Measurements from ENCODE around the gene C19orf44.

The C19orf44 gene

DNA sequence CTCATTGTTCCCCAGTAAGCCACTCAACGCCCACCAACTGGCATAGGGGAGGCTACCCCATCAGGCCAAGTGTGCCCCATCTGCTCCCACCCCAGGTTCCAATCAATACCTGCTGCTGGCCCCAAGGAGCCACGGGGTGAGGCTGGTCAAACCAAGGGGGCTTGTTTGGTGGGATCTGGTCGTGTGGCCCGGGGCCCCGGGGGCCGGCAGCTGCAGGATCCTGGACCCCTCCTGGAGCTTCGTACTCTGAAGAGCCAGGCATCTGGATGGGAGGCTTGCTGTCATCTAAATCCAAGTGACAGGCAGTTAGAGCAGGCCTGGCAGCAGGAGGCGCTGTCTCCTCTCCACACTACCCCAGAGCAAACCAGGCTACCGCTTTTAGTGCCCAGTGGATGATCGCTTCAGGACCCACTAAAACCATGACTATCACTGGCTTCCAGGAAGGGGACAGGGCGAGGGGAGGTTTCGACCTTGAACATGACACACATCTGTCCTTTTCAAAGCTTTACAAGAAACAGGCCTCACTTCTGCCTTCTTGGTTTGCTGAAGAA lies 31.9 kb downstream of the C19orf44 start:
- TF ChIP-seq, protein P1, sequence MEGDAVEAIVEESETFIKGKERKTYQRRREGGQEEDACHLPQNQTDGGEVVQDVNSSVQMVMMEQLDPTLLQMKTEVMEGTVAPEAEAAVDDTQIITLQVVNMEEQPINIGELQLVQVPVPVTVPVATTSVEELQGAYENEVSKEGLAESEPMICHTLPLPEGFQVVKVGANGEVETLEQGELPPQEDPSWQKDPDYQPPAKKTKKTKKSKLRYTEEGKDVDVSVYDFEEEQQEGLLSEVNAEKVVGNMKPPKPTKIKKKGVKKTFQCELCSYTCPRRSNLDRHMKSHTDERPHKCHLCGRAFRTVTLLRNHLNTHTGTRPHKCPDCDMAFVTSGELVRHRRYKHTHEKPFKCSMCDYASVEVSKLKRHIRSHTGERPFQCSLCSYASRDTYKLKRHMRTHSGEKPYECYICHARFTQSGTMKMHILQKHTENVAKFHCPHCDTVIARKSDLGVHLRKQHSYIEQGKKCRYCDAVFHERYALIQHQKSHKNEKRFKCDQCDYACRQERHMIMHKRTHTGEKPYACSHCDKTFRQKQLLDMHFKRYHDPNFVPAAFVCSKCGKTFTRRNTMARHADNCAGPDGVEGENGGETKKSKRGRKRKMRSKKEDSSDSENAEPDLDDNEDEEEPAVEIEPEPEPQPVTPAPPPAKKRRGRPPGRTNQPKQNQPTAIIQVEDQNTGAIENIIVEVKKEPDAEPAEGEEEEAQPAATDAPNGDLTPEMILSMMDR (IDR thresholded peaks at IDR 0.05; ENCODE audit: borderline replicate concordance, control extremely low read depth, extremely low read depth, insufficient read depth, missing control alignments) = peak; percentile 33
- in situ Hi-C loops (cut with MboI; ENCODE audit: low sequenced_read_pairs, unreplicated experiment) = no loop called here
- no peak for DNase-seq (ENCODE audit: low spot score)

DNA sequence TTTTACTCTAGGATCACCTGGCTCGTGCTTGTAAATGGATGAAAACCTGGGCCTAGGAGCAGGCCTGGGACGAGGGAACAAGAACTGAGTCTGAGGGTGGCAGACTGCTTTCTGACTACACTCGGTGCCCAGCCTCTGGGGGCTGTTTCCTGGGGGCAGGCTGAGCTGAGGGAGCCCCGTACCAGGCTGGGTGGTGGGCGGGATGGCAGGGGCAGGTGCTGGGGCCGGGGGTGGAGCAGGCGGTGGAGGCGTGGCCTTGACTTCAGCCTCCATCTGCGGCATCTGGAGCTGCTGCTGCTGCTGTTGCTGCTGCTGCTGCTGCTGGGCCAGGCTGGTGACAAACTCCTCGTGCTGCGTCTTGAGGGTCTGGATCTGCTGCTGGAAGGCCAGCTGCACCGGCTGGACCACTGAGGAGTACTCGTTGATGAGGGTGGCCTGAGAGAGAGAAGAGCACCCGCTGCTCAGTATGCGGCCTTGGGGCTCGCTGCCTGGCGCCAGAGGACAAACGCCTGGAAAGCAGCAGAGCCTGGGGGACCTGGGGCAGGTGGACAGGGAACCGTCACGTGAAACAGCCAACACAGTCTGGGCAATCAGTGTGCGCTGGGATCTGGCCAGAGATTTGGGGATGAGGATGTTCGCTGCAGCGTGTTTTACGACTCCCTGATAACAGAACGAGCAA lies 33.4 kb downstream of the C19orf44 start:
- TF ChIP-seq, protein P1 (IDR thresholded peaks at IDR 0.05; ENCODE audit: borderline replicate concordance, control extremely low read depth, extremely low read depth, insufficient read depth, missing control alignments) = no peak
- no peak for DNase-seq (ENCODE audit: low spot score)
- in situ Hi-C loops (cut with MboI; ENCODE audit: low sequenced_read_pairs, unreplicated experiment) = no loop called here

DNA sequence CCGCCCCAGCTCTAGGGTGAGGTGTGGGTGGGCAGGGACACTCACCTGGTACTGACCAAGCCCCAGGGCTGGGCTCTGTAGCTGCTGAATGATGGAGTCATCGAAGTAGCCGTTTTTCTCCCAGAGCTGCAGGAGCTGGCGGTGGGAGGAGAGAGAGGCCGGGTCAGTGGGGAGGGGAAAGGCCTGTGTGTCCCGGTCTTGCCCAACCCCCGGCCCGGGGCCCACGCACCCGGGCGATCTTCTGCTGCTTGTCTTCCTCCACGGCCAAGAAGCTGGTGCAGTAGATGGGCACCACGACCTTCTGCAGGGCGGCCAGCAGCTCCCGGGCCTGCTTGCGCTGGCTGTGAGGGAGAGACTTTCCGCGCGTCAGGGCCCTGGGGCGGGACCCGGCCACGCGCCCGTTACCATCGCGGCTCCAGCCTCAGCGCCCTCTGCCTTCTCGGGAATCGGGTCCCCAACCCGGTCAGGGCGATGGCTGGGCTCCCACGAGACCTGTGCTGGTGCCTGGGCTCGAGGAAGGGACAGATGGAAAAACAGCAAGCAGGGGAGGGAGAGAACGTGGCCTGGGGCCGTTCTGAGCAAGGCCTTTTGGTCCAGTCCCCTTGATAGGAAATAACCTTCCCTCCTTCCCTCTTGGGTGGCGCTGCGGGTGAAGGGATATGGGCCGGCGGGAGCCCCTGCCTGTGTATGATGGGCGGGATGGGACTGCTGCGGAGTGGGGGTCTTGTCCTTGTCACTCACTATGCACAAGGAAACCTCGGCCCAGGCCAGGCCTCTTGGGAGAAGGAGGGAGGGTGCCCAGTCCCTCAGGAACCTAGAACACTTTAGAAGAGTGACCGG lies 34.6 kb downstream of the C19orf44 start:
- DNase-seq (ENCODE audit: low spot score) = no peak
- TF ChIP-seq, protein P1 (IDR thresholded peaks at IDR 0.05; ENCODE audit: borderline replicate concordance, control extremely low read depth, extremely low read depth, insufficient read depth, missing control alignments) = no peak
- in situ Hi-C loops (cut with MboI; ENCODE audit: low sequenced_read_pairs, unreplicated experiment) = no loop called here

DNA sequence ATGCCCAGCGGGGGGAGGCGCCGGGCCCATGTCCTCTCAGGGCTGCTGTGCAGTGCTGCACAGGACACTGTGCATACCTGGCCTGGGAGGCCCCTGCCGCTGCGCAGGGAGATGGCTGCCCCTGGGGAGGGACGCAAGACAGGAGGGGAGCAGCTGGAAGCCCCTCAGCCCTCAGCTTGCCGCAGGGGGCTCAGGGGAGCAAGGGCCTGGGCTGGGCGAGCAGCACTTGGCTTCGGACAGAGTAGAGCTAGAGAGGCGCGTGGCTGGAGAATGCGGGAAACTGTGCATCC lies 35.1 kb downstream of the C19orf44 start:
- TF ChIP-seq, protein P1 (IDR thresholded peaks at IDR 0.05; ENCODE audit: borderline replicate concordance, control extremely low read depth, extremely low read depth, insufficient read depth, missing control alignments) = no peak
- no peak for DNase-seq (ENCODE audit: low spot score)
- in situ Hi-C loops (cut with MboI; ENCODE audit: low sequenced_read_pairs, unreplicated experiment) = no loop called here

DNA sequence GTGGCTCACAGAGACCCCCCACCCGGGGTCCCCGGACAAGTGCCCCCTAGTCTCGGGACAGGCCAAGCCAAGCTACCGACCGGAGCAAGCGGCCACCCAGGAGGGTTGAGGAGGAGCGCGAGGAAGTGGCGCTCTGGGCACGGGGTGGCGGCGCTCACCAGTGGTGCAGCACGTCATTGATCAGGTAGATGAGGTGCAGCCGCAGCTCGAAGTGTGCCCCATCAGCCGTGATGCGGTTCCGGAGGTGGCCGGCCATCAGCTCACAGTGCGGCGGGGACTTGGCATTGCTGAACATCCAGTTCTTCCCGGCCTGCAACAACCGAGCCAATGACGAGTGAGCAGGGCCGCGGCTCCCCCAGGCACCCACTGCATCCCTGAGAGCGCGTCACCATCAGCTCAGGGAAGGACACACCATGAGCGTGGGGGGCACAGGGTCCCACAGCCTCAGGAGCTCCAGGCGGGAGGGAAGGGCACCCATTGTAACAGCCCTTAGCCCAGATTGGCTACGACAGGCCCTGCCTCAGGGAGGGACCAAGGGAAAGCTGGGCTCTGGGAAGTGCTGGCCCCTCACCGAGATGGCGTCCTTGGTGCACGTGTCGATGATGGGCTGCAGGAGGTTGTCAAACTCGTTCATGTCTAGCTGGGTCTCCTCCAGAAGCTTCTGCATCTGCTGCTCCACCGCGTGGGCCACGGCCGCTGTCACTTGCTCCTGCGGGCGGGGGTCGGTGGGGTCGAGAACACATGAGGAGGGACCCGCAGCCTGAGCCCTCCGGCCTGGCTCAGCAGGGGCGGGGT lies 36.4 kb downstream of the C19orf44 start:
- TF ChIP-seq, protein P1 (IDR thresholded peaks at IDR 0.05; ENCODE audit: borderline replicate concordance, control extremely low read depth, extremely low read depth, insufficient read depth, missing control alignments) = no peak
- in situ Hi-C loops (cut with MboI; ENCODE audit: low sequenced_read_pairs, unreplicated experiment) = no loop called here
- DNase-seq (ENCODE audit: low spot score) = no peak

DNA sequence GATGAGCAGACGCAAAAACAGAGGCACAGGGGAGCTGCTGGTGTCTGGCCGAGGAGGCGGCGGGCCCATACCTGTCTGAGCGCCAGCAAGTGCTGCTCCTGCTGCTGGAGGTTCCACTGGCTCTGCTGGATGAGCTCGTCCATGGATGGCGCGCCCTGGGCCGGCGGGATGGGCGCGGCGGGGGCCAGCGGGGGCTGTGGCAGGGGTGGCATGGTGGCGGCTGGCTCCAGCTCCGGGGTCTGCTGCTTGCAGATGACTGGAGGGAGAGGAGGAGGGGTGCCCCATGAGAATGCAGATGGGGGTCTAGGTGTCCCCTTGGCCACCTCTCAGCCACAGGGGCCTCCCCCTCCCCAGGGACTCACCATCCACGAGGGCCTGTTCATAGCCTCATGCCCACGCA lies 39.2 kb downstream of the C19orf44 start:
- TF ChIP-seq, protein P1 (IDR thresholded peaks at IDR 0.05; ENCODE audit: borderline replicate concordance, control extremely low read depth, extremely low read depth, insufficient read depth, missing control alignments) = no peak
- no peak for DNase-seq (ENCODE audit: low spot score)
- in situ Hi-C loops (cut with MboI; ENCODE audit: low sequenced_read_pairs, unreplicated experiment) = no loop called here
